H1 (cell line): Measurements from ENCODE around the gene WASHC4. TPM values are rescaled to one million over a fixed set of nuclear protein-coding genes. Genes with fewer than 3 reads are reported as not detected.

Experiments used
- CTCF ChIA-PET: fragments of 300-600 bp; sonication (Branson Sonifier 250); formaldehyde crosslinking; loops from one replicate; lab custom pipeline; 2021; ENCODE audit not compliant: partially characterized antibody; lab: Charles Lee
- POLR2A ChIA-PET: fragments of 300-600 bp; sonication (Branson Sonifier 250); formaldehyde crosslinking; loops from one replicate; lab custom pipeline; 2021; ENCODE audit warnings: inconsistent platforms; ENCODE audit not compliant: partially characterized antibody; lab: Charles Lee
- DNase-seq, 2 experiments: peaks; one replicate each; pipeline versions ENCODE4 v3.0.0 to v3.0.0-alpha.2; 2010 to 2022; ENCODE audit warnings: low spot score in 2 of 2, low read depth in 1 of 2, mixed read lengths in 1 of 2
- FAIRE-seq: peaks from 2 replicates; lab custom pipeline; 2011; peaks lifted over from hg19 to GRCh38; lab: Jason Lieb, UNC
- H2AFZ ChIP-seq: 2 replicates; pipeline ENCODE4 v1.8.1; 2012; ENCODE audit warnings: low read length, inconsistent platforms
- H2AK5ac ChIP-seq: 2 replicates; pipeline ENCODE4 v1.6.1; 2013; ENCODE audit warnings: low read depth, low read length
- H2BK120ac ChIP-seq: replicated peaks from 2 replicates; pipeline ENCODE3; 2013; ENCODE audit warnings: low read depth, low read length, inconsistent platforms
- H2BK12ac ChIP-seq: 2 replicates; pipeline ENCODE4 v1.6.1; 2013; ENCODE audit warnings: low read depth, low read length
- H2BK15ac ChIP-seq: 2 replicates; pipeline ENCODE4 v1.6.1; 2013; ENCODE audit warnings: low read length
- H2BK20ac ChIP-seq: 2 replicates; pipeline ENCODE4 v1.6.1; 2013; ENCODE audit warnings: low read length
- H2BK5ac ChIP-seq: 2 replicates; pipeline ENCODE4 v1.6.1; 2013; ENCODE audit warnings: low read depth, low read length
- H3K14ac ChIP-seq: 2 replicates; pipeline ENCODE4 v1.6.1; 2013; ENCODE audit warnings: inconsistent platforms; ENCODE audit not compliant: insufficient read length
- H3K18ac ChIP-seq: 2 replicates; pipeline ENCODE4 v1.6.1; 2013; ENCODE audit warnings: low read length; ENCODE audit errors: extremely low read depth
- H3K23ac ChIP-seq: 2 replicates; pipeline ENCODE4 v1.6.1; 2013; ENCODE audit warnings: inconsistent platforms; ENCODE audit not compliant: insufficient read length
- H3K23me2 ChIP-seq: 2 replicates; pipeline ENCODE4 v1.6.1; 2013; ENCODE audit warnings: low read depth, low read length
- H3K27ac ChIP-seq: 2 replicates; pipeline ENCODE4 v1.6.1; 2011; ENCODE audit warnings: low read depth, low read length, inconsistent platforms
- H3K27me3 ChIP-seq, 4 experiments: replicated peaks in 1 of 4; 1 replicate in 1 of 4; 2 replicates in 3 of 4; pipeline versions ENCODE4 v1.6.1 to v1.8.1; 2011 to 2013; ENCODE audit warnings: low read length in 3 of 4, mild to moderate bottlenecking in 3 of 4, inconsistent platforms in 2 of 4, mixed read lengths in 2 of 4, moderate library complexity in 1 of 4; ENCODE audit not compliant: control insufficient read depth in 3 of 4, insufficient read depth in 3 of 4; ENCODE audit errors: extremely low read depth in 1 of 4
- H3K36me3 ChIP-seq, 4 experiments: 2 replicates each; pipeline versions ENCODE4 v1.6.1 to v1.8.1; 2011 to 2013; ENCODE audit warnings: mild to moderate bottlenecking in 4 of 4, low read length in 3 of 4, moderate library complexity in 2 of 4, control low read depth in 1 of 4, inconsistent platforms in 1 of 4; ENCODE audit not compliant: insufficient read depth in 4 of 4, control insufficient read depth in 2 of 4
- H3K4ac ChIP-seq: replicated peaks from 2 replicates; pipeline ENCODE3; 2013; ENCODE audit warnings: low read length, low read depth, mixed read lengths, inconsistent platforms; ENCODE audit not compliant: insufficient read length
- H3K4me1 ChIP-seq, 4 experiments: replicated peaks in 1 of 4; 1 replicate in 1 of 4; 2 replicates in 3 of 4; pipeline versions ENCODE4 v1.6.1 to v1.8.1; 2011 to 2013; ENCODE audit warnings: low read length in 3 of 4, inconsistent platforms in 2 of 4, mixed read lengths in 1 of 4; ENCODE audit not compliant: insufficient read depth in 4 of 4, control insufficient read depth in 3 of 4
- H3K4me2 ChIP-seq, 2 experiments: 2 replicates each; pipeline versions ENCODE4 v1.6.1 to v1.8.1; 2011 to 2013; ENCODE audit warnings: low read depth in 2 of 2, low read length in 2 of 2, control low read depth in 1 of 2, inconsistent platforms in 1 of 2, mild to moderate bottlenecking in 1 of 2; ENCODE audit not compliant: insufficient read depth in 1 of 2
- H3K4me3 ChIP-seq, 4 experiments: fragments of 200-600, 300-600 bp in 1 of 4; sonication (generic), shearing (Covaris generic), sonication (Bioruptor Twin) in 1 of 4; 2 replicates each; pipeline versions ENCODE4 v1.5.1 to v1.8.1; 2011 to 2016; ENCODE audit warnings: low read length in 4 of 4, low read depth in 3 of 4, control low read depth in 2 of 4, inconsistent platforms in 2 of 4, mild to moderate bottlenecking in 2 of 4, mixed read lengths in 1 of 4, moderate library complexity in 1 of 4; ENCODE audit not compliant: insufficient read depth in 2 of 4; ENCODE audit errors: extremely low read depth in 1 of 4
- H3K56ac ChIP-seq: replicated peaks from 2 replicates; pipeline ENCODE3; 2013; ENCODE audit warnings: low read depth, mild to moderate bottlenecking, mixed read lengths, low read length, inconsistent platforms; ENCODE audit not compliant: insufficient read length
- H3K79me1 ChIP-seq: 2 replicates; pipeline ENCODE4 v1.6.1; 2013; ENCODE audit warnings: low read depth, low read length, control low read depth
- H3K79me2 ChIP-seq, 2 experiments: 2 replicates each; pipeline versions ENCODE4 v1.6.1 to v1.8.1; 2012 to 2013; ENCODE audit warnings: low read length in 2 of 2, mild to moderate bottlenecking in 2 of 2, inconsistent platforms in 1 of 2; ENCODE audit not compliant: insufficient read depth in 2 of 2, control insufficient read depth in 1 of 2
- H3K9ac ChIP-seq, 4 experiments: replicated peaks in 1 of 4; 1 replicate in 1 of 4; 2 replicates in 3 of 4; pipeline versions ENCODE4 v1.6.1 to v1.8.1; 2011 to 2013; ENCODE audit warnings: low read depth in 3 of 4, low read length in 3 of 4, control low read depth in 2 of 4, mild to moderate bottlenecking in 2 of 4, moderate library complexity in 2 of 4, inconsistent platforms in 1 of 4; ENCODE audit errors: extremely low read depth in 1 of 4
- H3K9me3 ChIP-seq, 2 experiments: 2 replicates each; pipeline versions ENCODE4 v1.6.1 to v1.8.1; 2012 to 2013; ENCODE audit warnings: mild to moderate bottlenecking in 2 of 2, moderate library complexity in 2 of 2, control low read depth in 1 of 2, inconsistent platforms in 1 of 2, low read depth in 1 of 2, low read length in 1 of 2, mixed read lengths in 1 of 2; ENCODE audit not compliant: insufficient read depth in 2 of 2
- H4K20me1 ChIP-seq, 2 experiments: replicated peaks in 1 of 2; 2 replicates each; pipeline versions ENCODE3 to v1.8.1; 2011 to 2013; ENCODE audit warnings: inconsistent platforms in 2 of 2, low read length in 2 of 2, mild to moderate bottlenecking in 1 of 2; ENCODE audit not compliant: insufficient read depth in 2 of 2, control insufficient read depth in 1 of 2
- H4K5ac ChIP-seq: 2 replicates; pipeline ENCODE4 v1.6.1; 2013; ENCODE audit warnings: low read length, low read depth, mixed read lengths, inconsistent platforms; ENCODE audit not compliant: insufficient read length
- H4K8ac ChIP-seq: 2 replicates; pipeline ENCODE4 v1.8.0; 2013; ENCODE audit warnings: mild to moderate bottlenecking, moderate library complexity, low read length, inconsistent platforms; ENCODE audit not compliant: insufficient read depth; ENCODE audit errors: extremely low read depth
- H4K91ac ChIP-seq: replicated peaks from 2 replicates; pipeline ENCODE3; 2013; ENCODE audit warnings: low read length, mixed read lengths, inconsistent platforms; ENCODE audit not compliant: insufficient read length
- ASH2L ChIP-seq: fragments of 200-600, 300-600 bp; sonication (generic); IDR thresholded peaks from one replicate; pipeline ENCODE4 v1.7.1; 2017; ENCODE audit warnings: low read length
- EP300 ChIP-seq, 2 experiments: IDR thresholded peaks; 1 replicate in 1 of 2; 2 replicates in 1 of 2; pipeline ENCODE4 v1.6.1; 2011 to 2012; ENCODE audit warnings: low read depth in 2 of 2, low read length in 2 of 2, mild to moderate bottlenecking in 2 of 2, borderline replicate concordance in 1 of 2, inconsistent platforms in 1 of 2, moderate library complexity in 1 of 2
- GTF2F1 ChIP-seq: IDR thresholded peaks from 2 replicates; pipeline ENCODE4 v1.6.1; 2012; ENCODE audit warnings: low read depth, low read length, improper control_type of control experiment, borderline replicate concordance
- HDAC6 ChIP-seq: IDR thresholded peaks from one replicate; pipeline ENCODE4 v1.7.1; 2012; ENCODE audit warnings: low read depth, mild to moderate bottlenecking, inconsistent platforms, low read length, moderate library complexity
- KDM4A ChIP-seq: IDR thresholded peaks from one replicate; pipeline ENCODE4 v1.7.1; 2012; ENCODE audit warnings: low read depth, mild to moderate bottlenecking, moderate library complexity, low read length, inconsistent platforms; ENCODE audit not compliant: severe bottlenecking
- RFX5 ChIP-seq: IDR thresholded peaks from 2 replicates; pipeline ENCODE4 v1.6.1; 2011; ENCODE audit warnings: low read depth, low read length, improper control_type of control experiment, borderline replicate concordance
- USF2 ChIP-seq: IDR thresholded peaks from 2 replicates; pipeline ENCODE4 v1.6.1; 2011; ENCODE audit warnings: low read length, improper control_type of control experiment
- WGBS, 2 experiments: shearing (Covaris generic) in 1 of 2; methylation state at CpG; one replicate each; pipeline versions ENCODE4 v1.1.6 to v1.1.7; 2013 to 2015; ENCODE audit warnings: low lambda C conversion rate in 2 of 2, mixed read lengths in 2 of 2, inconsistent platforms in 1 of 2, low coverage in 1 of 2, missing lambda C conversion rate in 1 of 2; ENCODE audit not compliant: insufficient replicate concordance in 2 of 2, insufficient coverage in 1 of 2, insufficient read length in 1 of 2; ENCODE audit errors: extremely low coverage in 1 of 2, missing lambda C conversion rate in 1 of 2; 5-methylcytosine and 5-hydroxymethylcytosine counted together
- polyA plus RNA-seq, 7 experiments: library from polyadenylated mRNA; depleted of rRNA in 3 of 7; stranded (reverse) in 5 of 7; unstranded in 2 of 7; fragments of >200 nt in 5 of 7; fragments of 200-250 nt in 2 of 7; gene quantifications; 1 replicate in 5 of 7; 2 replicates in 1 of 7; 4 replicates in 1 of 7; pipeline versions ENCODE4 v1.2.1 to v1.2.3, GENCODE V29; 2011 to 2013; ENCODE audit warnings: missing spikeins in 2 of 7, mixed read lengths in 2 of 7
- total RNA-seq: library from RNA; stranded (reverse); fragmentation: NEBNext Ultra II Directional; extraction: Animal tissue kit (Norgen Biotek cat#: 25700); gene quantifications from 2 replicates; pipeline ENCODE4 v1.2.1, GENCODE V29; 2021

Gene WASHC4
- total and polyA plus RNA-seq, 2 of the 8 experiments (the other 6 are each of a cell fraction or from before 2014, with no cell fraction given): 13.0 to 38.5 TPM

DNA sequence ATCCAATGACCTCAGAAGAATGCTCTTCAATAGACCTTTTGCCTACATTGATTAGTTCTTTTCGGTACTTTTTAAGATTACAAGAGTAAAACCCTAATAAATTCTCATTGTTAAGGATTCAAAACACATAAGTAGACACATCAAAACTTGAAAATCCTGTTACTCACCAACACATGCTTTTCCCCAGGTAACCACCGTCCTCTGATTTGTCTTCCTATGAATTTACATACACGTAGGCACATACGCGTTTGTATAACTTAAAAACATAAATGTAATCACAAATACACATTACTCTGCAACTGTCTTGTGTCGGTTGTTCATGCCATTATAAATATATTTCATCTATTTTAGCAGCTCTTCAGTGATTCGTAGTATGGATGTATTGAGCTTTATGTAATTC lies 910 bp upstream of the WASHC4 start:
- peaks cover 0 to 4% (median 2%) of the 10 kb centered on the region in 4 experiments; a peak in 4 of 7 replicates for H3K4me1 ChIP-seq
- peaks cover 3% of the 10 kb centered on the region for H3K23me2 ChIP-seq
- no peak overlapping the region for H3K56ac ChIP-seq
- no peak overlapping the region for H4K91ac ChIP-seq
- 65% methylated on average over 7 of the region's 7 CpGs; no CpG with 5 or more reads in 1 of the 2 experiments for WGBS, 2 experiments
- H3K79me1 ChIP-seq: no peaks in the 10 kb centered on the region
- H3K23ac ChIP-seq: no peak overlapping the region
- DNase-seq (no peak), FAIRE-seq (no peak)
- H3K27me3 ChIP-seq: no peaks in the 10 kb centered on the region
- H2AK5ac ChIP-seq: no peak overlapping the region
- H3K4me2 ChIP-seq: peak overlapping the region; percentile 82 to 99
- CTCF ChIA-PET: no interaction called here
- H4K8ac ChIP-seq: no peak overlapping the region
- POLR2A ChIA-PET: interaction anchor here (1.0 to 3.0 kb wide), 7 partner anchors 14 to 725 kb away, joined by 3 to 31 read pairs (median 3); no protein-coding TSS in a partner anchor
- H3K4ac ChIP-seq: no peak overlapping the region
- no peak overlapping the region for H2BK15ac ChIP-seq
- 0 out of 2 replicates have a peak overlapping the region, but pooled peaks have one; percentile 0 for H2AFZ ChIP-seq
- no peak overlapping the region for H3K14ac ChIP-seq
- no peak overlapping the region for H2BK120ac ChIP-seq
- no peak overlapping the region for H2BK5ac ChIP-seq
- no peak overlapping the region for H3K9ac ChIP-seq
- H3K18ac ChIP-seq: no peak overlapping the region
- H4K20me1 ChIP-seq: no peaks in the 10 kb centered on the region
- H3K4me3 ChIP-seq: peak overlapping the region; percentile 73 to 96 (median 82); a peak in 5 of 8 replicates
- H3K79me2 ChIP-seq: peaks cover 8 to 37% of the 10 kb centered on the region in 2 experiments; a peak in 3 of 4 replicates
- H3K27ac ChIP-seq: no peak overlapping the region
- H3K9me3 ChIP-seq: peaks cover 0 to 3% of the 10 kb centered on the region in 2 experiments; a peak in 1 of 4 replicates
- no peaks in the 10 kb centered on the region; a peak in 1 of 8 replicates for H3K36me3 ChIP-seq
- H2BK12ac ChIP-seq: no peak overlapping the region
- no peak overlapping the region for H4K5ac ChIP-seq
- no peak overlapping the region for H2BK20ac ChIP-seq
- TF ChIP-seq KDM4A: no peak
- no peak for TF ChIP-seq RFX5
- TF ChIP-seq ASH2L: no peak
- no peak for TF ChIP-seq HDAC6
- TF ChIP-seq EP300 (IDR thresholded peaks at IDR 0.05; ENCODE audit: borderline replicate concordance in 1 of 2, low read depth in 2 of 2, low read length in 2 of 2): no peak
- TF ChIP-seq GTF2F1: no peak
- no peak for TF ChIP-seq USF2
